ENCODE measurements around the gene VCL.
"Not testable (repeated sequence)": the region's sequence is repeated elsewhere in the genome, so short reads cannot be mapped to it uniquely, and the experiment has no call there.

The VCL gene

DNA sequence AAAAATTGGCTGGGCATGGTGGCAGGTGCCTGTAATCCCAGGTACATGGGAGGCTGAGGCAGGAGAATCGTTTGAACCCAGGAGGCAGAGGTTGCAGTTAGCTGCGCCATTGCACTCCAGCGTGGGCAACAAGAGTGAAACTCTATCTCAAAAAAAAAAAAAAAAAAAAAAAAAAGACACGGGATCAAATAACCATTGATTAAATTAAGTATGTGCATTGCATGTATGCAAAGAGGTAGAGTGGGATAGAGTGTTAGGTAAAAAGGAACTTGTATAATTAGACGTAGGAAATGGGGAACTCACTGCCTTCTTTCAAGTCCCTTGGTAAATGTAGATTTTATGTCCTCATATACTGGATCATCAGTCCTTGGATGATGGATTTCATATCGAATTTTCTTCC is 13.1 kb downstream of the VCL start:
- DNase-seq = no peak

- no peak for DNase-seq
Observed at GRCh38 chr10:74011770-74012169, 13.9 kb downstream of the VCL start.

- no peak for DNase-seq
Observed at GRCh38 chr10:74012480-74012879, 14.6 kb downstream of the VCL start.

GRCh38 chr10:74013004-74013403 is 15.1 kb downstream of the VCL start:
- no peak for DNase-seq

DNA sequence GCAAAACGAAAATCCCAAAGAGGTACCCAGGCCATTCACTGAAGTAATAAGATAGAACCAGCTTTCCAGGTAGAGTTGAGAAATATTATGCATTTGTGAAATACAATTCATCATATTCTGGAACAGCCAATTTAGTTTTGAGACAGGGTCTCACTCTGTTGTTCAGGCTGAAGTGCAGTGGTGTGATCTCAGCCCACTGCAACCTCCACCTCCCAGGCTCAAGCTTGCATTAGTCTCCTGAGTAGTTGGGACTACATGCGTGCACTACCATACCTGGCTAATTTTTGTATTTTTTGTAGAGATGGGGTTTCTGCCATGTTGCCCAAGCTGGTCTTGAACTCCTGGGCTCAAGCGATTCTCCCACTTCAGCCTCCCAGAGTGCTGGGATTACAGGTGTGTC is 16.7 kb downstream of the VCL start:
- DNase-seq = not testable (repeated sequence)

DNA sequence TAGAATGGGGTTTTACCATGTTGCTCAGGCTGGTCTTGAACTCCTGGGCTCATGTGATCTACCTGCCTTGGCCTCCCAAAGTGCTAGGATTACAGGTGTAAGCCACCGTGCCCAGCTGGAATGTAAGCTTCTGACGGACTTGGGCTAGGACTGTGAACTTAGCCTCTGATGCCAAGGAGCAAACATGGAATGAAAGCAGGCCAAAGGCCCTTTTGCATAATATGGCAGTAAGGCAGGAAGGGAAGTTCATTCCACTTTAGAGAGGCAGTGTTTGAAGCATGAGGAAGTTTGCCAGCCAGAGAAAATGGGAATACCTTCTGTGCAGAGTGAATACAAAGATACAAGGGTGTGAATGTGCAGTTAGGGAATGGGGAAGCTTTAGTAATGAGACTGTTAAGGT is 20.3 kb downstream of the VCL start:
- DNase-seq = no peak

GRCh38 chr10:74021248-74022055 is 23.5 kb downstream of the VCL start:
- no peak for DNase-seq

GRCh38 chr10:74022926-74023629 is 25.2 kb downstream of the VCL start:
- DNase-seq = no peak

- DNase-seq = no peak
Observed at GRCh38 chr10:74024600-74024999, 26.7 kb downstream of the VCL start.

DNA sequence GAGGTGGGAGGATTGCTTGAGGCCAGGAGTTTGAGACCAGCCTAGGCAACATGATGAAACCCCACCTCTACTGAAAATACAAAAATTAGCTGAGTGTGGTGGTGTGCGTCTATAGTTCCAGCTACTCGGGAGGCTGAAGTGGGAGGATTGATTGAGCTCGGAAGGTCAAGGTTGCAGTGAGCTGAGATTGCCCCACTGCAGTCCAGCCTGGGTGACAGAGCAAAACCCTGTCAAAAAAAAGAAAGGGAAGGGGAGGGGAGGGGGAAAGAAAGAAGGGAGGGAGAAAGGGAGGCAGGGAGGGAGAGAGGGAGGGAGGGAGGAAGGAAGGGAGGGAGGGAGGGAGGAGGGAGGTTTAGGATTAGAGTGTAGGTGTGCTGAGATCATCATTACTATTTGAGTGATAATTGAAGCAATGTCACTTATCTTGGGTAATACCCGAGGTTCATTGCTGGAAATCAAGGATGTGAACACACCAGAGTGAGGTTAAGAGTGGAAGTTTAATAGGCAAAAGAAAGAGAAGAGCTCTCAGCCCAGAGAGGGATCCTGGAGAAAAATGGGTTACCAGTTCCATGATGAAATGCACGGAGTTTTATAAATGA is 27.6 kb downstream of the VCL start:
- no peak for DNase-seq

DNA sequence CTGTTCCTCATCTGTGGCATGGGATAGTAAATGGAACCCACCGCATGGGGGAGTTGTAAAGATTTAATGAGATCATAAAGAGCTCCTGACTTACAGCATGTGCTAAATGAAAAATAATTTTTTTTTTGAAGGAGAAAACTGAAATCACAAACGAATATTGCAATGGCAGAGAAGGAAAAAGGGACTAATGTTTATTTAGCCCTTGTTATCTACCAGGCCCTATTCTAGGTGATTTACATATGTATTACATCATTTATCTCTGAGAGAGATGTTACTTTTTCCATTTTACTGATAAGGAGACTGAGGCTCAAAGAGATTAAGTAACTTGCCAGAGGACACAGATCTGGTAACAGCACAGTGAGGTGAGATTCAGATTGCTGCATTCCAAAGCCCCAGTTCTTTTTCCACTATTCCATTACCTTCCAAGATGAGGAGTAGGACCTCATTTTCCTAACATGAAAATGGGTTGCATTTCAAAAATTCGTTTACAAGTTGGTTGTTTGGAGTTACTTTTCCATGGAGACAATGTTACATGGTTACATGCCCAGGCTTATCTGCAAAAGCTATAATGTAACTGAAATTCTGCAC is 28.6 kb downstream of the VCL start:
- DNase-seq = no peak

DNA sequence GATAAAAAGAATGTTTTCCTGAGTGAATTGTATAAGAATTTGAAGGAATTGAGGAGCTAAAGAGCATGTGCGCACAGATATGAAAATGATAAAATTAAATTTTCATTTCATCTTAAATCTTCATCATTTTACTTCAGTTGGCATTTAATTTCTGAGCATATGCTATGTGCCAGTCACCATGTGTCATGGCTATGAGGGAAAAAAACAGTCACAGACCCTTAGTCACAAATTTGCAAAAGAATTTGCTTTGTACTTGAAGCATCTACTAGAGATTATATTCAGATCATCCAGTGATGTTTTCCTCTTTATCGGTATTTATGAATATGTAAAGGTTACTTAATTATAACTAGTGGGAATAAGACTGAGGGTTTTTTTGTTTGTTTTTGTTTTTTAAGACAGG is 29.8 kb downstream of the VCL start:
- DNase-seq = no peak

DNA sequence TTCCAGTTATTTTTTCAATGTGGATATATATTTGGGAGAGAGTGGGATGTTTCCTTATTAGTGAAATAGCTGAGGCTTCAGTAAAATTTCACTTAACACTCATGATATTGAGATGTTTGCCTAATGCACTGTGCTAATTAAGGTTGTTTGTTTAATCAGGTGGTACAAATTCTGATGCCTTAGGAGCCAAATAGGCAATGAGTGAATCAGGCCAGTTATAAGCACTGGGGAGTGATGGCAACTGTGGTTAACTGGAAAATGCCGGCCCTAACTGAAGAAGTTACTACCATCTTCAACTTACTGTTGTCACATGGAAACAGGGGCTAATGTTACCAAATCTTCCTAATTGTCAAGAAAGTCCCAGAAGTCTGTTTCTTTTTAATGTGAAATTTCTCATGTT is 32.0 kb downstream of the VCL start:
- DNase-seq = no peak

DNA sequence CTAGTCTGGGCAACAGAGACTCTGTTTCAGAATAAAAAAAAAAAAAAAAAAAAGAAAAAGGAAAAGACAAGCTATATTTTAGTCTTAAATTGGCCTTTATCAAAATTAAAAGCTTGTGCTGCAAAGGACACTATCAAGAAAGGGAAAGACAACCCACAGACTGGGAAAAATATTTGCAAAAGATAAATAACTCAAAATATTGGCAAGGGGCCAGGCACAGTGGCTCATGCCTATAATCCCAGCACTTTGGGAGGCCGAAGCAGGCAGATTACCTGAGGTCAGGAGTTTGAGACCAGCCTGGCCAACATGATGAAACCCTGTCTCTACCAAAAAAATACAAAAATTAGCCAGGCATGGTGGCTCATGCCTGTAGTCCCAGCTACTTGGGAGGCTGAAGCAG is 34.3 kb downstream of the VCL start:
- DNase-seq = not testable (repeated sequence)

GRCh38 chr10:74032900-74033655 is 35.2 kb downstream of the VCL start:
- DNase-seq = no peak

DNA sequence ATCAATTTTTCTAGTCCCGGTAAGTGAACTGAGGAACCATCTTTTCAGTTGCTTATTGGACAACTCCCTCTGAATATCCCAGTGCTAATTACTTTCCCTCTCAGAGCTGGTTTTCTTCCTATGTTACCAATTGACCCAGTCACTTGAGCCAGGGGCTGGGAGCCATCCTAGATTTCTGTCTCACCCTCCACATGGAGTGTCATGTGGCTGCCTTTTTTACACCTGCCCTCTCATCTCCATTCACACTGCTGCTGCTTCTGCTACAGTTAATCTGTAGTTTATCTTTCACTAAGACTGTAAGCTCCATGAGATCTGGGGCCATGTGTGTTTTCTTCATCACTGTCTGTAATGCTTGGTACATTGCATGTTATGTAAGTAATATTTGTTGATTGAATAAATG is 35.8 kb downstream of the VCL start:
- DNase-seq = no peak

DNA sequence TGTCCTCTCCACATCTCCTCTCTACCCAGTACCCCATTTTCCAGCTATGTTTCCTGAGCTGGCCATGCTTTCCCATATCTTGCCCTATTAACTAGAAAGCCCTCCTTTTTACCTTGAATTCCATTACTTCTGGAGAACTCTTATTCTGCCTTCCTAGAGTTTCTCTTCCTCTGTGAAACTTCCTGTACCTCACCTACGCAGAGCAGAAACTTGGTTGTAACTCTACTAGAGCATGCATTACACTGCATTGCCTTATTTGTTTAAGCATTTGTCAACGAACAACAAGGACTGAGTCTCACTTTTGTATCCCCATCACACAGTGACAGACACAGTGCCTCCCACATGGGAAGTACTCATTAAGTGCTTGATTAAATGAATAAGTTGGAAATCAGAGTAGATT is 36.4 kb downstream of the VCL start:
- DNase-seq = no peak

GRCh38 chr10:74035303-74035702 is 37.4 kb downstream of the VCL start:
- DNase-seq = no peak

- no peak for DNase-seq
Observed at GRCh38 chr10:74036474-74036873, 38.6 kb downstream of the VCL start.

GRCh38 chr10:74039561-74040145 is 41.7 kb downstream of the VCL start:
- no peak for DNase-seq

- no peak for DNase-seq
Observed at GRCh38 chr10:74040200-74041126, 42.5 kb downstream of the VCL start.

Data from stimulated activated CD4-positive, alpha-beta T cell treated with anti-CD3 and anti-CD28 coated beads, Interleukin-2, amount 100 ng/mL, for 48 hours (primary cell).